Body of pancreas (tissue), 4 donors: ENCODE measurements around the gene GRHL1. TPM values are rescaled to one million over a fixed set of nuclear protein-coding genes. Genes with fewer than 3 reads are reported as not detected.

ENCODE experiments used
- ATAC-seq: fragments of 150-250 bp; one replicate; pipeline ENCODE4 v1.9.1; 2016
- DNase-seq, 4 donors: peaks; one replicate each; pipeline ENCODE4 v3.0.0-alpha.2; 2019
- H3K27ac ChIP-seq, 4 donors: fragments of 200-600 bp; sonication (generic); 1 replicate in 3 of 4; 2 replicates in 1 of 4; pipeline versions ENCODE4 v1.5.1 to v1.6.1; 2016 to 2019; ENCODE audit warnings: mild to moderate bottlenecking in 1 of 4, mixed read lengths in 1 of 4, moderate library complexity in 1 of 4
- H3K27me3 ChIP-seq, 2 donors: fragments of 200-600 bp; sonication (generic); one replicate each; pipeline ENCODE4 v1.6.0; 2016; ENCODE audit warnings: mild to moderate bottlenecking in 1 of 2
- H3K36me3 ChIP-seq, 2 donors: fragments of 200-600 bp; sonication (generic); replicated peaks in 1 of 2; 2 replicates each; pipeline ENCODE4 v1.5.1; 2016; ENCODE audit warnings: low read depth in 2 of 2; ENCODE audit not compliant: insufficient read depth in 1 of 2
- H3K4me1 ChIP-seq: fragments of 200-600 bp; sonication (generic); one replicate; pipeline ENCODE4 v1.6.0; 2016
- H3K4me3 ChIP-seq, 2 donors: fragments of 200-600 bp; sonication (generic); 1 replicate in 1 of 2; 2 replicates in 1 of 2; pipeline ENCODE4 v1.5.1; 2016 to 2019
- H3K9me3 ChIP-seq, 3 donors: fragments of 200-600 bp; sonication (generic); 1 replicate in 2 of 3; 2 replicates in 1 of 3; pipeline ENCODE4 v1.5.1; 2016
- POLR2A ChIP-seq, 3 donors: fragments of 450-650 bp; IDR thresholded peaks; one replicate each; pipeline ENCODE4 v1.6.1; 2016; ENCODE audit warnings: antibody characterized with exemption in 3 of 3, mild to moderate bottlenecking in 2 of 3
- whole genome bisulfite sequencing, 2 donors: methylation state at CpG; one replicate each; pipeline ENCODE4 v1.1.5; 2017; 5-methylcytosine and 5-hydroxymethylcytosine counted together
- intact Hi-C: fragments of 100-400 bp; cut with DNase I; formaldehyde crosslinking; loops from one replicate; pipeline ENCODE4 v1.15.1; 2023
- total RNA-seq, 2 donors: library from RNA; depleted of rRNA; stranded (reverse); fragments of >200 nt; gene quantifications; one replicate each; pipeline ENCODE4 v1.1.0, GENCODE V29; 2016
- TF ChIP-seq, protein P1 (sequence below), 7 experiments: fragments of 450-650 bp in 4 of 7; fragments of 200-600 bp in 3 of 7; sonication (generic) in 3 of 7; IDR thresholded peaks; one replicate each; pipeline ENCODE4 v1.5.1; 2016 to 2019; ENCODE audit warnings: antibody characterized with exemption in 7 of 7

GRHL1 gene
- total RNA-seq, 2 donors from 2014 or later, result 2.0 to 4.2 TPM

DNA sequence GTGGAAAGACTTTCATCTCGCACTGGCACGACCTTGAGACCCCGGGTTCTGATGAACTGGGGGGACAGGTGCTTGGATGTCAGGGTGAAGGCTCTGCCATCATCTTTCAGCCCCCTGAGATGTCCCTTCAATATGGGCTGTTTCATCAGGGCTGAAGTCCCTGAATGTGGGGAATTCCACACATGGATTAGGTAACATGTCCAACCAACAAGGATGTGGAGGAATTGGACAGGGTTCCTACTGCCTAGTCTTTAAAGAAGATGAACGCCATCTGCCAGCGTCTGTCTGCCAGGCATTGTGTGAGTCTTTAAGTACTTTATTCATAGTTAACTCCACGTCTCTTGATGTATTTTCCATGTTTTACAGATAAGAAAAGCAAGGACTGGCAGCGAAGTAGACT, 5.9 kb upstream of the GRHL1 start:
- TF ChIP-seq POLR2A (IDR thresholded peaks at IDR 0.05), result no peak
- TF ChIP-seq, protein P1, sequence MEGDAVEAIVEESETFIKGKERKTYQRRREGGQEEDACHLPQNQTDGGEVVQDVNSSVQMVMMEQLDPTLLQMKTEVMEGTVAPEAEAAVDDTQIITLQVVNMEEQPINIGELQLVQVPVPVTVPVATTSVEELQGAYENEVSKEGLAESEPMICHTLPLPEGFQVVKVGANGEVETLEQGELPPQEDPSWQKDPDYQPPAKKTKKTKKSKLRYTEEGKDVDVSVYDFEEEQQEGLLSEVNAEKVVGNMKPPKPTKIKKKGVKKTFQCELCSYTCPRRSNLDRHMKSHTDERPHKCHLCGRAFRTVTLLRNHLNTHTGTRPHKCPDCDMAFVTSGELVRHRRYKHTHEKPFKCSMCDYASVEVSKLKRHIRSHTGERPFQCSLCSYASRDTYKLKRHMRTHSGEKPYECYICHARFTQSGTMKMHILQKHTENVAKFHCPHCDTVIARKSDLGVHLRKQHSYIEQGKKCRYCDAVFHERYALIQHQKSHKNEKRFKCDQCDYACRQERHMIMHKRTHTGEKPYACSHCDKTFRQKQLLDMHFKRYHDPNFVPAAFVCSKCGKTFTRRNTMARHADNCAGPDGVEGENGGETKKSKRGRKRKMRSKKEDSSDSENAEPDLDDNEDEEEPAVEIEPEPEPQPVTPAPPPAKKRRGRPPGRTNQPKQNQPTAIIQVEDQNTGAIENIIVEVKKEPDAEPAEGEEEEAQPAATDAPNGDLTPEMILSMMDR (IDR thresholded peaks at IDR 0.05), result no peak
- whole genome bisulfite sequencing, 2 donors, result 42 to 43% methylated on average over 7 of the region's 7 CpGs
- Histone ChIP-seq H3K27me3 (no peaks in the 10 kb centered on the region), H3K36me3 (no peaks in the 10 kb centered on the region), H3K4me1 (peaks cover 11% of the 10 kb centered on the region), H3K9me3 (no peaks in the 10 kb centered on the region), H3K27ac (no peak overlapping the region), H3K4me3 (no peak overlapping the region)
- ATAC-seq, result no peak
- no peak for DNase-seq
- intact Hi-C loops, result no loop called here

DNA sequence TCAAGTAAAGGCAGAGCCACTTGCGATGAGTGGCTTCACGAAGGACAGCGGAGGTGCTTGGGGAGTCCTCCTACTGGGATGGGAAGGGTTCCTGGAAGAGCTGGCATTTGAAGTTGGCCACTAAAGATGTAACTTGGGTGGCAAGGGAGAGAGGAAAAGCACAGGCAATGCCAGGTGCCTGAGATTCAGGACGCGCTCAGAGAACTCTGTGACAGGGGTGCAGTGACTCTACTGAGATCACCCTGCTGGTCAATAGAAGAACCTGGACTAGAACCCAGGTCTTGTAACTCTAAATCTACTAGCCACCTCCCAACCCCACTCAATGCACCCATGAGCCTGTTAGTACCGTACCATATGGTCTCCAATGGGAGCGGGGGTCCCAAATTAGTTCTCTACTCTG, 5.4 kb upstream of the GRHL1 start:
- intact Hi-C loops, result no loop called here
- H3K4me1 ChIP-seq, result peaks cover 8% of the 10 kb centered on the region
- no peaks in the 10 kb centered on the region for H3K9me3 ChIP-seq
- no peak overlapping the region for H3K27ac ChIP-seq
- DNase-seq, result no peak
- no peaks in the 10 kb centered on the region for H3K27me3 ChIP-seq
- no peak overlapping the region for H3K4me3 ChIP-seq
- TF ChIP-seq, protein P1 (IDR thresholded peaks at IDR 0.05), result no peak
- TF ChIP-seq POLR2A (IDR thresholded peaks at IDR 0.05), result no peak
- no peaks in the 10 kb centered on the region for H3K36me3 ChIP-seq
- ATAC-seq, result no peak
- WGBS, 2 donors, result 75 to 79% methylated on average over 7 of the region's 7 CpGs

DNA sequence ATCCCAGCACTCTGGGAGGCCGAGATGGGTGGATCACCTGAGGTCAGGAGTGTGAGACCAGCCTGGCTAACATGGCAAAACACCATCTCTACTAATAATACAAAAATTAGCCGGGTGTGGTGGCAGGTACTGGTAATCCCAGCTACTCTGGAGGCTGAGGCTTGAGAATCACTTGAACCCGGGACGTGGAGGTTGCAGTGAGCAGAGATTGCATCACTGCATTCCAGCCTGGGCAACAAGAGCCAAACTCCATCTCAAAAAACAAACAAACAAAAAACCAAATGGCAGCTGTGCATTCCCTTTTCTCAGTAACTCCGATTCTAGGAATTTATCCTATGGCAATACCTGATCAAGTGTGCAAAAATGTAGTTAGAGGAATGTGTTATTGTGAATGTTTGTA, 4.7 kb upstream of the GRHL1 start:
- DNase-seq, result no peak
- no peaks in the 10 kb centered on the region for H3K9me3 ChIP-seq
- intact Hi-C loops, result no loop called here
- WGBS, 2 donors, result 86 to 91% methylated on average over 5 of the region's 5 CpGs
- TF ChIP-seq, protein P1 (IDR thresholded peaks at IDR 0.05), result no peak
- no peak for TF ChIP-seq POLR2A (IDR thresholded peaks at IDR 0.05)
- no peaks in the 10 kb centered on the region for H3K27me3 ChIP-seq
- peaks cover 8% of the 10 kb centered on the region for H3K4me1 ChIP-seq
- no peak for ATAC-seq
- no peak overlapping the region for H3K27ac ChIP-seq
- H3K4me3 ChIP-seq, result no peak overlapping the region
- H3K36me3 ChIP-seq, result no peaks in the 10 kb centered on the region

DNA sequence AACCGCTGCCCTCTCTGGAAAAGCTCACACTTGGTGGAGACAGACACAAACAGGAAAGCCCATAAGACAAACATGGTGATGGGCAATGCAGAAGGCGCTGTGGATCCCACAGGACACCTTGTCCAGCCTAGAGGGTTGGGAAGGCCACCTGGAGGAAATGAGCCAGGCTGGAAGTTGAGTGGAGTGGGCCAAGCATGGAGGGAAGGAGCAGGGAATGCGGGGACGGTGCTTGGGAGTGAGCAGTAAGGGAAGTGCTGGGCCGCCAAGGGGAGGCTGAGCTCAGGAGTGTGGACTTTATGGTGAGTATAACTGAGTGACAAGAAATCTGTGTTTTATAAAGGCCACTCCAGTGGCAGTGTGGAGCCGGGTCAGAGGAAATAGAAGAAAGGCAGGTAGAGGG, 2.8 kb upstream of the GRHL1 start:
- intact Hi-C loops, result no loop called here
- DNase-seq (no peak), ATAC-seq (no peak)
- 94% methylated on average over 5 to 6 of the region's 6 CpGs for WGBS, 2 donors
- no peaks in the 10 kb centered on the region for H3K27me3 ChIP-seq
- no peaks in the 10 kb centered on the region for H3K9me3 ChIP-seq
- H3K4me3 ChIP-seq, result no peak overlapping the region
- TF ChIP-seq, protein P1 (IDR thresholded peaks at IDR 0.05), result no peak
- no peak for TF ChIP-seq POLR2A (IDR thresholded peaks at IDR 0.05)
- no peak overlapping the region for H3K27ac ChIP-seq
- peaks cover 20% of the 10 kb centered on the region for H3K4me1 ChIP-seq
- H3K36me3 ChIP-seq, result no peaks in the 10 kb centered on the region

DNA sequence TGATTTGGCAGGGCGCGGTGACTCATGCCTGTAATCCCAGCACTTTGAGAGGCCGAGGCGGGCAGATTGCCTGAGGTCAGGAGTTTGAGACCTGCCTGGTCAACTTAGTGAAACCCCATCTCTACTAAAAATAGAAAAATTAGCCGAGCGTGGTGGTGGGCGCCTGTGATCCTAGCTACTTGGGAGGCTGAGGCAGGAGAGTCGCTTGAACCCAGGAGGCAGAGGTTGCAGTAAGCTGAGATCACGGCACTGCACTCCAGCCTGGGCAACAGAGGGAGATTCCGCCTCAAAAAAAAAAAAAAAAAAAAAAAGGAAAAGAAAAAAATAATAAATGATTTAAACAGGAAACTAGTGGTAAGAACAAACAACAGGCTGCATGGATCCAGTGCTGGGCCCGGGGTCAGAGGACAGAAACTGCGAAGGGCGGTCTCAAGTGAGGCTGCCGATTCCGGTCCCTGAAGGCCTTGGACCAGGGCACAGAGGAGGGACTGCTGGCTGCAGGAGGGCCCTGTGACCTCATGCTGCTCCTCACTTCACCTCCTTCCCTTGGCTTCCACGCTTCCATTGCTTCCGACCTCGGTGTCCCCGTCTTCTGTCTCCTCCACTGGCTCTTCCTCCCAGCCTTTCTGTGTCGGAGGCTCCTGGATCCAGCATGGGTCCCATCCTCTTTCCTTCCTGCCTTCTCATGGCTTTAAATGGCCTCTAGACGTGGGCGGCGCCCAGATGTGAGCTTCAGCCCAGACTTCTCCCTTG, 2.1 kb upstream of the GRHL1 start:
- no peak for ATAC-seq
- Histone ChIP-seq H3K9me3 (no peaks in the 10 kb centered on the region), H3K36me3 (no peaks in the 10 kb centered on the region), H3K4me3 (no peak overlapping the region), H3K27me3 (no peaks in the 10 kb centered on the region), H3K27ac (no peak overlapping the region), H3K4me1 (peaks cover 27% of the 10 kb centered on the region)
- no peak for DNase-seq
- intact Hi-C loops, result no loop called here
- 88 to 93% methylated on average over 23 of the region's 23 CpGs for WGBS, 2 donors
- TF ChIP-seq, protein P1 (IDR thresholded peaks at IDR 0.05), result no peak
- no peak for TF ChIP-seq POLR2A (IDR thresholded peaks at IDR 0.05)
